GM13977 (cell line): ENCODE results near the gene VGLL4.

ENCODE experiments used
- DNase-seq: peaks from one replicate; pipeline ENCODE4 v3.0.0; 2012; ENCODE audit warnings: low spot score
- in situ Hi-C: fragments of 300-500 bp; cut with MboI; formaldehyde crosslinking; loops from one replicate; pipeline ENCODE4 v1.12.0; 2022; ENCODE audit warnings: low sequenced_read_pairs, low pct_unique_long_range_greater_than_20kb, mixed read lengths, inconsistent platforms; ENCODE audit not compliant: unreplicated experiment
- TF ChIP-seq, protein P1 (sequence below): IDR thresholded peaks from 2 replicates; pipeline ENCODE4 v1.5.1; 2012; ENCODE audit warnings: mild to moderate bottlenecking, control low read depth; ENCODE audit not compliant: insufficient read depth; ENCODE audit errors: extremely low read depth, missing control alignments

The VGLL4 gene

DNA sequence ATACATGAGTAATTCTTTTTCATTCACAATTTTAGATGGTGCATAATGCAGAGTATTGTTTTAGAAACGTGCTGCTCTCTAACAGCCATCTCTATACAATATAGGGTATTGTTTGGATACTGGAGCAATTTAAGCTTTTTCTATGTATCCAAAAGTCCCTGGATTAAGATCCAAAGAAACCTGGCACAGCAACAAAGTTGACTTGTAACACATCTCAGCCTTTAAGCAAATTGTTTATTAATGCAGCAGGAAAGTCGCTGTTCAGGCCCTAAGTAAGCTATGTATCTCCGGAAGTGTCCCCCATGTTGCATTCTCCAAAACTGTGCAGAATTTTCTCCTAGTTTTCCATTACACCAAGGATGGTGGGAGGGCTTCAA, 7.3 kb downstream of the VGLL4 start:
- in situ Hi-C loops, result no loop called here
- TF ChIP-seq, protein P1, sequence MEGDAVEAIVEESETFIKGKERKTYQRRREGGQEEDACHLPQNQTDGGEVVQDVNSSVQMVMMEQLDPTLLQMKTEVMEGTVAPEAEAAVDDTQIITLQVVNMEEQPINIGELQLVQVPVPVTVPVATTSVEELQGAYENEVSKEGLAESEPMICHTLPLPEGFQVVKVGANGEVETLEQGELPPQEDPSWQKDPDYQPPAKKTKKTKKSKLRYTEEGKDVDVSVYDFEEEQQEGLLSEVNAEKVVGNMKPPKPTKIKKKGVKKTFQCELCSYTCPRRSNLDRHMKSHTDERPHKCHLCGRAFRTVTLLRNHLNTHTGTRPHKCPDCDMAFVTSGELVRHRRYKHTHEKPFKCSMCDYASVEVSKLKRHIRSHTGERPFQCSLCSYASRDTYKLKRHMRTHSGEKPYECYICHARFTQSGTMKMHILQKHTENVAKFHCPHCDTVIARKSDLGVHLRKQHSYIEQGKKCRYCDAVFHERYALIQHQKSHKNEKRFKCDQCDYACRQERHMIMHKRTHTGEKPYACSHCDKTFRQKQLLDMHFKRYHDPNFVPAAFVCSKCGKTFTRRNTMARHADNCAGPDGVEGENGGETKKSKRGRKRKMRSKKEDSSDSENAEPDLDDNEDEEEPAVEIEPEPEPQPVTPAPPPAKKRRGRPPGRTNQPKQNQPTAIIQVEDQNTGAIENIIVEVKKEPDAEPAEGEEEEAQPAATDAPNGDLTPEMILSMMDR, result no peak

DNA sequence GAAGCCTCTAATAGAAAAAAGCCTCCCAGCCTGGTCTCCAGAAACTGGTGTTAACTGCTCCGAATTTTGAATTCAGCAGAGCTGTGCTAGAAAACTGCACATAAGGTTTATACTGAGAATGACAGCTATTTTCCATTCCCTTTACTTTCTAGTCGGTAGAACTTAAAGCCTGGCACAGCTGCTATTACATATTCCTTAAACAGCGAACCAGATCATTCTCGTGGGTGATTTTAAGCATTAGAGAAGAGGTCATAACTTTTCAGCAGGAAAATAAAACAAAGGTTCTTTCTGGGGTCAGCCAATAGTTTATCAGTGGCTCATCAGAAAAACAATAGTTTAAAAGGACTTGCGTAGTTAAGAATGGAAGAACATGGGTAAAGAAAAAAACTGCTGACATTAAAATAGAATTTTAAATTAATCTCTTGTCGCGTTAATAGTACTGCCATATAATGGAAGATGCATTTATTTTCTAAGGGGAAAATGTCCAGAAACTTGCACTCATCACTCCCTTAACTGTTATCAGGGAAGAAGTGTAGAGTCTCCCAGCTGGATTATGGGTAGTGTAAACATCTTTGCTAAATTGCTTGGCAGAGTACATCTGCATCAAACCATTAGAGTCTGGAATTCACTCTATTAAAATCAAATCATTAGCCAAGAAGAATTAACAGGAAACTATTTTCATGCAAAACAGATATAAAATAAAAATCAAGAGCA, 7.9 kb downstream of the VGLL4 start:
- TF ChIP-seq, protein P1, result no peak
- no peak for DNase-seq
- in situ Hi-C loops, result no loop called here

More for the DNA sequence above, 7.3 kb downstream of the VGLL4 start:
- no peak for DNase-seq

DNA sequence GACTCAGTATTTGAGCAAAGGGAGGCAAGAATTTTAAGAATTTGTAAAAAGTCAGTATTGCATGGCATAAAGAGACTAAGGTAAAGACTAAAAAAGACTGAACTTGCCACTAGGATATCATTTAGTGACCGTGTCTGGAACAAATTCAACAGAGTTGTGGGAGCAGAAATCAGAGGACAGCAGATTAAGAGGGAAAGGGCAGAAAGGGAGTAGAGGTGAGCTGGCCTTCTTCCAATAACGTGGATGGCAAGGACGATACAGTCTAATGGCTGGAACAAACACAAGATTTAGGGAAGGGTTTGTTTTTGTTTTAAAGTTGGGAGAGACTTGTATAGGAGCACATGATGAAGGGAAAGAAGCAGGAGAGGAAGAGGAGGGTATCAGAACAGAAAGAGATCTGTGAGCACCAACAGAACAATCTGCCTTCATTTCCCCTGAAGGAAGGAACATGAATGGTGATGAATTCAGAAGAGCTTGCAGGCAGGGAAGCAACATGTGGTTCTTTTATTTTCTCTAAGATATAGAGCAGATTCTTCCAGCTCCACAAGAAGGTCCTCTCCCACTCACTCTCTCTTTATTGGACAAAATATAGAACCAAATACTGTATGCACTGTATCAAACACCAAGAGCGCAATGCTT, 8.6 kb downstream of the VGLL4 start:
- in situ Hi-C loops, result no loop called here
- no peak for DNase-seq
- TF ChIP-seq, protein P1, result no peak

DNA sequence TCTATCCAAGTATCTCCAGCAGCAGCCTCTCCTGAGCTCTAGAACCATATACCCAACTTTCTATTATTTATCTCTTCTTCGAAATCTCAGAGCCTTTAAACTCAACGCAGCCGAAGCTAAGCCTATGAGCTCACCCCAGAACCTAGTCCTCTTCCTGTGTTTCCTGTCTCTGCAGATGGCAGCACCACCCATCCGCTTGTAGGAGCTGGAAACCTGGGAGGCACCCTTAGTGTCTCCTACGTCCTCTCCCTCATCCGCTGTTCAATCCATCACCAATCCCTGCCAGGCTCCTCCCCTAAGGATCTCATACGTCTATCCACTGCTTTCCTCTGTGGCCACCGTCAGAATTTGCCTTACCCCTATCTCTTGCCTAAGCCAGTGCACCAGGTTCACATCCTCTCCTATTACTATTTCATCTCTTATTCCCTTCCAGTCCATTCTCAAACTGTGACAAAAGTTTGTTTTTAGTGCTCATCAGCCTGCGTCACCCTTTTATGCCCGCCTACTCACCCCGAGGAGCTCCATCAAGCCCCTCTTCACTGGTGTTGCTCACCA, 9.6 kb downstream of the VGLL4 start:
- in situ Hi-C loops, result no loop called here
- no peak for DNase-seq

DNA sequence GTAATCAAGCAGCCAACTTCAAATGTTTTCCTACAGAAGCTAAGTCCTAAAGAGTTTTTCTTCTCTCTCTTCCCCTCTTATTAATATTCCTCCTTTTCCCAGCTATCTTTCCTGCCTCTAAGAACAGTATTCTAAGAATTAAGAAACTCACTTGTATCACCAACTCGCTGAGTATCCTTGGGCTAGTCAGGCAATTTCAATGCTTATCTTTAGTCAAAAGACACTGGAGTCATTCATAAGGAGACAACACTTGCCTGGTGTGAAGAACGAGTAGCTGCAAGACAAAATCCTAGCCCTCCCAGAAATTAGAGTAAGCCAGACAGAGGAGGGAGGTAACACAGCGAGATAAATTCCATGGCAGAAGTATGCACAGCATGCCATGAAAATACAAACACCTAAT, 10.7 kb downstream of the VGLL4 start:
- no peak for DNase-seq
- in situ Hi-C loops, result no loop called here
- TF ChIP-seq, protein P1, result no peak

More for the DNA sequence above, 9.6 kb downstream of the VGLL4 start:
- TF ChIP-seq, protein P1, result no peak

DNA sequence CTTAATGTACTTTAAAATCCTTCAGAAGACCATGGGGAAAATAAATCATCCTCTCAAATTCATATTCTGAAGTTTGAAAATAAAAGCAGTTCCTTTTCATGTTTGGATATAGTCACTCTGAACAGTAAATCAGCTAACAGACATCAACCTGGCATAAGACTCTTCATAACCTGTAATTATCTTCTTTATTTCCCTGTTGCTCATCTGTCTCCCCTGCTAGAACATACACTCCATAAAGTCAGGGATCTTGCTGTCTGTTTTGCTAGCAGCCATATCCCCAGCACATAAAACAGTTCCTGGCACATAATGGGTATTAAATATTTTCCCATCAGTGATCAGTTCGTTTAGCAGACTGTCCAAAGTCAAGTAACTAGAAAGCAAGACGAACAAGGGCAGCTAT, 11.2 kb downstream of the VGLL4 start:
- in situ Hi-C loops, result no loop called here
- no peak for DNase-seq
- TF ChIP-seq, protein P1, result no peak
